Measurements from ENCODE around the gene C1orf159.

DNA sequence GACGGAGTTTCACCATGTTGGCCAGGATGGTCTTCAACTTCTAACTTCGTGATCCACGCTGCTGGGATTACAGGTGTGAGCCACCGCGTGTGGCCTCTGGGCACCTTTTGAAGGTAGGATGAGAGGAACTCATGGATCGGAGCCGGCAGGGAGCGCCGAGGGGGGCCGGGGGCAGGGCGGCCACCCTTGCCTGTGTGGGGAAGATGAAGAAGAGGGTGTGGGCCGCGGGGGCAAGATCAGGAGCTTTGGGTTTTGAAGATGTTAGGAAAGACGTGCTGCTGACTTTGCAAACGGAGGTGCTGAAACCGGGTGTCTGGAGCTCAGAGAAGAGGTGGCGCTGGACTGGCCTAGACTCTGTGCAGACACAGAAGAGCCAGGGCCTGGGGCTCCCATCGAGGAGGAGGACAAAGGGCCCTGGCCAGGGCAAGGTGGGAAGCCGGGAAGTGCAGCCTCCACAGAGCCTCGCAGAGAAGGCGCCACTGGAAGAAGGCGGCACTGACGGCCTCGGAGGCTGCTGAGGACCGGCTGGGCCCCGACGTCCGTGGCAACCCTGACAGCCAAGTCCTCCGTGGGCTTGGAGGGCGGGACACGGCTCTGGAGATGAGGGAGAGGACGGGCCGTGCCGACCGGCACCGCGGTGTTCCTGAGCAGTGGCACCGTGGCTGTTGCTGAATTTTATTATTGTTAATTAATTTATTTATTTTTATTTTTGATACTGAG is 55.4 kb downstream of the C1orf159 start:
- TF ChIP-seq, protein P1, sequence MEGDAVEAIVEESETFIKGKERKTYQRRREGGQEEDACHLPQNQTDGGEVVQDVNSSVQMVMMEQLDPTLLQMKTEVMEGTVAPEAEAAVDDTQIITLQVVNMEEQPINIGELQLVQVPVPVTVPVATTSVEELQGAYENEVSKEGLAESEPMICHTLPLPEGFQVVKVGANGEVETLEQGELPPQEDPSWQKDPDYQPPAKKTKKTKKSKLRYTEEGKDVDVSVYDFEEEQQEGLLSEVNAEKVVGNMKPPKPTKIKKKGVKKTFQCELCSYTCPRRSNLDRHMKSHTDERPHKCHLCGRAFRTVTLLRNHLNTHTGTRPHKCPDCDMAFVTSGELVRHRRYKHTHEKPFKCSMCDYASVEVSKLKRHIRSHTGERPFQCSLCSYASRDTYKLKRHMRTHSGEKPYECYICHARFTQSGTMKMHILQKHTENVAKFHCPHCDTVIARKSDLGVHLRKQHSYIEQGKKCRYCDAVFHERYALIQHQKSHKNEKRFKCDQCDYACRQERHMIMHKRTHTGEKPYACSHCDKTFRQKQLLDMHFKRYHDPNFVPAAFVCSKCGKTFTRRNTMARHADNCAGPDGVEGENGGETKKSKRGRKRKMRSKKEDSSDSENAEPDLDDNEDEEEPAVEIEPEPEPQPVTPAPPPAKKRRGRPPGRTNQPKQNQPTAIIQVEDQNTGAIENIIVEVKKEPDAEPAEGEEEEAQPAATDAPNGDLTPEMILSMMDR (conservative IDR thresholded peaks at IDR 0.05 in 1 of 2, IDR thresholded peaks at IDR 0.05 in 1 of 2; ENCODE audit: low read depth in 1 of 2, low read length in 2 of 2) = no peak
- TF ChIP-seq EZH2 (IDR thresholded peaks at IDR 0.05; ENCODE audit: low read length, missing control alignments) = no peak
